ENCODE measurements around the gene CADM1.

GRCh38 chr11:115423728-115424459 is 80.3 kb downstream of the CADM1 start:
- TF ChIP-seq EZH2 (IDR thresholded peaks at IDR 0.05) (no peak), POLR2AphosphoS5 (IDR thresholded peaks at IDR 0.05; ENCODE audit: borderline replicate concordance, low read depth, low read length) (no peak), FOXP2 (optimal IDR thresholded peaks at IDR 0.05; ENCODE audit: control extremely low read depth, extremely low read length, insufficient read depth) (no peak)

All from SK-N-MC (cell line).